Lower leg skin (tissue), 4 donors: ENCODE results near the gene RTN4RL2. TPM values are rescaled to one million over a fixed set of nuclear protein-coding genes. Genes with fewer than 3 reads are reported as not detected.
A peak's percentile ranks its signal among the peaks of the same experiment; 100 is the strongest.

Experiments used
- DNase-seq, 2 donors: peaks; one replicate each; pipeline ENCODE4 v3.0.0-alpha.2; 2019; ENCODE audit warnings: low spot score in 2 of 2
- H3K4me3 ChIP-seq: fragments of 200-600 bp; sonication (generic); 2 replicates; pipeline ENCODE4 v1.5.1; 2017; ENCODE audit warnings: mild to moderate bottlenecking, low read depth; ENCODE audit not compliant: poor library complexity, severe bottlenecking
- POLR2A ChIP-seq, 2 donors: fragments of 450-650 bp; IDR thresholded peaks; one replicate each; pipeline ENCODE4 v1.6.1; 2016 to 2017; ENCODE audit warnings: antibody characterized with exemption in 2 of 2, mild to moderate bottlenecking in 1 of 2, moderate library complexity in 1 of 2
- WGBS, 2 donors: methylation state at CpG; one replicate each; pipeline ENCODE4 v1.1.5; 2018; 5-methylcytosine and 5-hydroxymethylcytosine counted together
- intact Hi-C: fragments of 100-400 bp; cut with DNase I; formaldehyde crosslinking; loops from one replicate; pipeline ENCODE4 v1.15.0; 2023; ENCODE audit warnings: low total_unique reads
- total RNA-seq, 4 donors: library from RNA; depleted of rRNA; stranded (reverse); fragments of >200 nt; gene quantifications; one replicate each; pipeline ENCODE4 v1.1.0, GENCODE V29; 2016
- TF ChIP-seq, protein P1 (sequence below), 3 donors: fragments of 450-650 bp; IDR thresholded peaks; one replicate each; pipeline ENCODE4 v1.5.1; 2016; ENCODE audit warnings: antibody characterized with exemption in 3 of 3, mild to moderate bottlenecking in 3 of 3, moderate library complexity in 2 of 3

Gene RTN4RL2
- total RNA-seq, 4 donors from 2014 or later = 0.55 to 3.6 (median 2.3) TPM

DNA sequence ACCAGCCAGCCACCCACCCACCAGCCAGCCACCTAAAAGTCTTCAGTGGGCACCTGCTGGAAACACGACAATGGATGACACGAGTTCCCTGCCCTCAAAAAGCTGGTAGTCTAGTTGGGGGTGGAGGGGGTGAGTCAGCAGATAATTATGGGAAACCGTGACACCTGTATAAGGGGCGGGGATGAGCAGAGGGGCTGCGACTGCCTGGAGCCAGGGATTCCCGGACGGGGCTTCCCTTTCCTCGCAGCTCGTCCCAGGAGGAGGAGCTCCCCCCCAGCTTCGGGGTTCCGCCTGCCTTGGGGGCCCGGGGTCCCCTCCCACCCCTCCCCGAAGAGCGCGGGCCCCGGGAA, 2.3 kb upstream of the RTN4RL2 start:
- 2 to 3% methylated on average over 4 to 14 of the region's 16 CpGs for WGBS, 2 donors
- no peak overlapping the region for H3K4me3 ChIP-seq
- intact Hi-C loops = loop anchor here (5.0 to 10.0 kb wide), 2 partner anchors 69 to 113 kb away; no protein-coding TSS in a partner anchor
- TF ChIP-seq, protein P1, sequence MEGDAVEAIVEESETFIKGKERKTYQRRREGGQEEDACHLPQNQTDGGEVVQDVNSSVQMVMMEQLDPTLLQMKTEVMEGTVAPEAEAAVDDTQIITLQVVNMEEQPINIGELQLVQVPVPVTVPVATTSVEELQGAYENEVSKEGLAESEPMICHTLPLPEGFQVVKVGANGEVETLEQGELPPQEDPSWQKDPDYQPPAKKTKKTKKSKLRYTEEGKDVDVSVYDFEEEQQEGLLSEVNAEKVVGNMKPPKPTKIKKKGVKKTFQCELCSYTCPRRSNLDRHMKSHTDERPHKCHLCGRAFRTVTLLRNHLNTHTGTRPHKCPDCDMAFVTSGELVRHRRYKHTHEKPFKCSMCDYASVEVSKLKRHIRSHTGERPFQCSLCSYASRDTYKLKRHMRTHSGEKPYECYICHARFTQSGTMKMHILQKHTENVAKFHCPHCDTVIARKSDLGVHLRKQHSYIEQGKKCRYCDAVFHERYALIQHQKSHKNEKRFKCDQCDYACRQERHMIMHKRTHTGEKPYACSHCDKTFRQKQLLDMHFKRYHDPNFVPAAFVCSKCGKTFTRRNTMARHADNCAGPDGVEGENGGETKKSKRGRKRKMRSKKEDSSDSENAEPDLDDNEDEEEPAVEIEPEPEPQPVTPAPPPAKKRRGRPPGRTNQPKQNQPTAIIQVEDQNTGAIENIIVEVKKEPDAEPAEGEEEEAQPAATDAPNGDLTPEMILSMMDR (IDR thresholded peaks at IDR 0.05) = no peak
- no peak for TF ChIP-seq POLR2A (IDR thresholded peaks at IDR 0.05)
- no peak for DNase-seq

DNA sequence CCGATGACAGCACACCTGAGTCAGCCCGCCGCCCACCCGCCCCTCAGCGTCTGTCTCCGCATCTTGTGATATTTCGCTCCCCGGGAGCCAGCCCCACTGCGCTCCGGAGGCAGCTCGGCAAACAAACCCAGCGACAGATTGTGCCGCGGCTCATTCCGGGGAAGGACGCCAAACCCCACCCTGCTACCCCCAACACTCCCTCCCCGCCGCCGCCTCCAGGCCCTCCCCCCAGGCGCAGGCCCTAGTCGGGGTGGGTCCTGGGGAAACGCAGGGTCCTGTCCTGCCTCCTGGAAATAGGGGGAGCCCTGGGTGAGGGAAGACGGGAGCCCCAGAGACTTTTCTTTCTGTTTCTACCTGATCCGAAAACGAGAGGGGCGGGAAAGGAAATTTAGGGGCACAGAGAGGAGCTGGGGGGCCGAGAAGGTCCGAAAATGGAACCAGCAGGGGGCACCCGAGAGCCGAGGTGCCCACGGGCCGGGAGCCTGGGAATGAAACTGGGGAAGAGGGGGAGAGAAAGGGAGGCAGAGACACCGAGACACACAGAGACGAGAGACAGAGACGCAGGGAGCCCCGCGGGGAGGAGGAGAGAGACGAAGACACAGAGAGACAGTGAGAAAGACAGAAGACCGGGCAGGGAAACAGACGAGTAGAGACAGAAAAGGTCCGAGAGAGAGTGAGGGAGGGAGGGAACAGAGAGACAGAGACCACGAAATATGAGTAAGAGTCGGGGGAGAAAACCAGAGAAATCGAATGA, 1.7 kb upstream of the RTN4RL2 start:
- TF ChIP-seq, protein P1 (IDR thresholded peaks at IDR 0.05) = peak in 1 of 3 donors; percentile 55
- TF ChIP-seq POLR2A (IDR thresholded peaks at IDR 0.05) = no peak
- peak in 1 of 2 donors; percentile 92 for DNase-seq
- 0 to 1% methylated on average over 38 of the region's 44 CpGs for WGBS, 2 donors
- intact Hi-C loops = loop anchor here (5.0 to 10.0 kb wide), 2 partner anchors 69 to 114 kb away; no protein-coding TSS in a partner anchor
- H3K4me3 ChIP-seq = peak overlapping the region; percentile 19

DNA sequence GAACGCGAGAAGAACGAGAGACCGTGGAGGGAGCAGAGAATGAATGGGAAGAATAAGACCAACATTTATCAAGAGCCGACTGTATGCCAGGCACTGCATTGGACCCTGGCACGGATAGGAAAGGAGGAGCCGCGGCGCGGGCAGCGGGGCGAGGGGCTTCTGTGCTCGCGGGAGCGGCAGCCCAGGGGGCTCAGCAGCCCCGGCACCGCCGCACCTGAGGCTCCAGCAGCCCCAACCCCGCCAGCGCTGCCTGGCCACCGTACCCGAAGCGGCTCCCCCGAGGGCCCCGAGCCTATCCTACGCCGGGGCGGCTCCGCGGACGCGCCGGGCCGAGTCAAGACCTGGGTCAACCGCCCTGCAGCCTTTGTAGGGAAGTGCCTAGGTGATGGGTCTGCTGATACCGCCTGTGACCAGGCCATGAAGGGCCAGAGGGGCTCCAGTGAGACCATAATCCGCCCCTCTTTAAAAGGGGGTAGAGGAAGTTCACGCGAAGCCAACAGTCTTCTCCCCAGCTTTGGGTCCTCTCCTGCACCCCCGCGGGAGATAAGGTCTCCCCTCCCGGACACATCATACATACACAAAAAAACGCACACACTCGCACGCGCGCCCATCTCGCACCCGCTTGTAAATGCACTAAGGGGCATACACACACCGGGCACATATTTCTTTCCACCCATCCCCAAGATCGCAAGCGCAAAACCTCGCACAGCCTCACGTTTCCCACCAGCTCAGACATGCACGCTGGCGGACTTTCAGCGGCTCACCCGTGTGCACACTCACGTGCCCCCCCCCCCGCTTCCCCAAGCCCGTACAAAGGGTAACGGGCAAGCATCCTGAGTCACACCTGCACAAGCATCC, 935 bp upstream of the RTN4RL2 start:
- DNase-seq = no peak
- no peak for TF ChIP-seq POLR2A (IDR thresholded peaks at IDR 0.05)
- TF ChIP-seq, protein P1 (IDR thresholded peaks at IDR 0.05) = no peak
- 0% methylated on average over 35 to 58 of the region's 62 CpGs for WGBS, 2 donors
- intact Hi-C loops = loop anchor here (5.0 to 10.0 kb wide), 2 partner anchors 68 to 115 kb away; no protein-coding TSS in a partner anchor
- H3K4me3 ChIP-seq = peak overlapping the region; percentile 19

DNA sequence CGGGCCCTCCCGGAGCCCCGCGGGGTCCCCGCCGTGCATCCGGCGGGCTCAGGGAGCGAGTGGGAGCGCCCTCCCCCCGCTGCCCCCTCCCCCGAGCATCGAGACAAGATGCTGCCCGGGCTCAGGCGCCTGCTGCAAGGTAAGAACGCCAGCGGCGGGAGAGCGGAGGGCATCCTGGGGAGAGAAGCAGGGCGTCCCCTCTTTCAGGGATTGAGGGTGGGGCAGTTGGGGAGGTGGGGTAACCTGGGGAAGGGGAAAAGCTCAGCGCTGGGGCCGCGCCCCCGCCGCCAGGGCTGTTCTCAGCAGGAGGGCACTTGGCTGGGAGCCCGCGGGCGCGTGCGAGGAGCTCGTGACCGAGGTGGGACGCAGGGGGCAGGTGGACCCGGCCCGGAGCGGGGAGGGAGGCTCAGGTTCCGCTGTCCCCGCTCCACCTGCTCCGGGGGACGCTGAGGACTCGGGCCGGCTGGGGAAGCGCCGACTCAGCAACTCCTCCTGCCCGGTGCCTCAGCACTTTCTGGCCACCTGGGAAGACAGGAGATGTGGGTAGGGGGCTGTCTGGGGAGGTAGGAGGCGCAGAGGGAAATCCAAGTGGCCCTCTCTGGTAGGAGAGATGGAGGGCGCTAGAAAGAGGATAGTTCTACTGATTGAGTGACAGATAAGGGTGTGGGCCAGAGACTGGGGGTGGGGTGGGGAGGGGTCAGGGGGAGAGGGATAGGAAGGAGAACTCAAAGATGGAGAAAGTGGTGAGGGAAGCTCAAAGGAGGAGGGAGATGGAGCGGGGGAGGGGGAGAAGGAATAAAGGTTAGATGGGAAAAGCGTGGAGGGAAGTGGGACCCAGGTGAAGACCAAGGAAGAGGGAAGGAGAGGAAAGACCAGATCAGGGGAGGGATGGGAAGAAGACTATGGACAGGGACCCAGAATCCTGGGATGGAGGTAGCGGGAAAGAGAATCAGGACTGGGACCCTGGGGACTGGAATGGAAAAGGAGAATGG, 726 bp downstream of the RTN4RL2 start:
- WGBS, 2 donors = 13 to 17% methylated on average over 25 to 30 of the region's 50 CpGs
- TF ChIP-seq, protein P1 (IDR thresholded peaks at IDR 0.05) = no peak
- TF ChIP-seq POLR2A (IDR thresholded peaks at IDR 0.05) = no peak
- intact Hi-C loops = no loop called here
- no peak for DNase-seq
- peak overlapping the region; percentile 14 for H3K4me3 ChIP-seq

DNA sequence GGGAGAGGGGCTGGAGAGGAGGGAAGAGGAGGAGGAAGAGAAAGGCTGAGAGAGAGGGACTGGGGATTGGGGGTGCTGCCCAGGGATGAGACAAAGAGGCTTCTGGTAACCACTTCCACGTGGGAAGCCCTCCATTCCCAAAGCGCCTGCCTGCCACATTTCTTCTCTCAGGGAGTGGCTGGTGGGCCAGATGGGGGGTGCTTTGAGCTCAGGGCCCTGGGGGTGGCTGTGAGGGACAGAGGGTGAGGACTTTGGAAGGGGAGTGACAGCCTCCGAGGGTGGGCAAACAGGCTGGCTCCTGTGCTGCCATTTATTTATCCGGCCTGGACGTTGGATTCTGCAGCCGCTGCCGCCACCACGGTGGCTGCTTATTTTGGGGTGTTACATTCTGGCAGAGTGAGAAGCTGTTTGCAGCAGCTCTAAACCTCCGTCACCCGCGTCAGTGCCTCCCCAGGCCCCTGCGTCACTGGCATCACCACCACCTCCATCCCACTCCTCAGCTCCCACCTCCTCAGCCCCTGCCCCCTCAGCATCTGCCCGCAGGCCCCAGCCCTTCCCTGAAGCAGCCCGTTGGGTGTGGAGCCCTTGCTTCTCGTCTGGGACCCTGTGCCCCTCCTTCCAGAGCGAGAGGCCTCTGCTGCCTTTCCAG, 1.6 kb downstream of the RTN4RL2 start:
- TF ChIP-seq, protein P1 (IDR thresholded peaks at IDR 0.05) = no peak
- no peak for TF ChIP-seq POLR2A (IDR thresholded peaks at IDR 0.05)
- DNase-seq = no peak
- no peak overlapping the region for H3K4me3 ChIP-seq
- WGBS, 2 donors = 76 to 81% methylated on average over 15 to 16 of the region's 16 CpGs
- intact Hi-C loops = no loop called here
